Keratinocyte (primary cell): Measurements from ENCODE around the gene OR2C3. TPM values are rescaled to one million over a fixed set of nuclear protein-coding genes. Genes with fewer than 3 reads are reported as not detected.

ENCODE experiments used
- DNase-seq: peaks from one replicate; pipeline ENCODE4 v3.0.0-alpha.2; 2011; ENCODE audit warnings: low read depth, missing footprints, low spot score
- FAIRE-seq: peaks from 2 replicates; lab custom pipeline; 2011; peaks lifted over from hg19 to GRCh38; lab: Jason Lieb, UNC
- H2AFZ ChIP-seq: 2 replicates; pipeline ENCODE4 v1.6.0; 2012; ENCODE audit warnings: low read length, control low read depth, inconsistent platforms; ENCODE audit not compliant: control insufficient read depth
- H3K27ac ChIP-seq: 2 replicates; pipeline ENCODE4 v1.5.1; 2011; ENCODE audit warnings: low read length; ENCODE audit not compliant: control insufficient read depth, insufficient read depth
- H3K27me3 ChIP-seq: 3 replicates; pipeline ENCODE4 v1.6.0; 2011; ENCODE audit warnings: low read length; ENCODE audit not compliant: control insufficient read depth, insufficient read depth; ENCODE audit errors: extremely low read depth
- H3K36me3 ChIP-seq, 2 experiments: 2 replicates in 1 of 2; 3 replicates in 1 of 2; pipeline ENCODE4 v1.5.1; 2011; ENCODE audit warnings: low read length in 2 of 2, mild to moderate bottlenecking in 1 of 2; ENCODE audit not compliant: control insufficient read depth in 2 of 2, insufficient read depth in 2 of 2; ENCODE audit errors: extremely low read depth in 1 of 2
- H3K4me1 ChIP-seq: 3 replicates; pipeline ENCODE4 v1.5.1; 2011; ENCODE audit warnings: low read length; ENCODE audit not compliant: control insufficient read depth, insufficient read depth; ENCODE audit errors: extremely low read depth
- H3K4me2 ChIP-seq: 3 replicates; pipeline ENCODE4 v1.6.0; 2011; ENCODE audit warnings: low read depth, low read length; ENCODE audit not compliant: control insufficient read depth, insufficient read depth; ENCODE audit errors: extremely low read depth
- H3K4me3 ChIP-seq, 3 experiments: fragments of 200-600 bp in 1 of 3; sonication (generic) in 1 of 3; 2 replicates in 2 of 3; 3 replicates in 1 of 3; pipeline ENCODE4 v1.5.1; 2011 to 2016; ENCODE audit warnings: low read length in 3 of 3, mild to moderate bottlenecking in 3 of 3, control low read depth in 2 of 3, inconsistent platforms in 1 of 3, low read depth in 1 of 3, mixed read lengths in 1 of 3, mixed run types in 1 of 3, moderate library complexity in 1 of 3; ENCODE audit not compliant: control insufficient read depth in 2 of 3, insufficient read depth in 2 of 3; ENCODE audit errors: extremely low read depth in 1 of 3
- H3K79me2 ChIP-seq: 2 replicates; pipeline ENCODE4 v1.6.0; 2012; ENCODE audit warnings: low read length; ENCODE audit not compliant: control insufficient read depth, insufficient read depth
- H3K9ac ChIP-seq: 3 replicates; pipeline ENCODE4 v1.6.0; 2011; ENCODE audit warnings: low read length; ENCODE audit not compliant: control insufficient read depth, insufficient read depth; ENCODE audit errors: extremely low read depth
- H3K9me1 ChIP-seq: 3 replicates; pipeline ENCODE4 v1.6.0; 2011; ENCODE audit warnings: low read length; ENCODE audit not compliant: control insufficient read depth, insufficient read depth; ENCODE audit errors: extremely low read depth
- H3K9me3 ChIP-seq: 2 replicates; pipeline ENCODE4 v1.5.1; 2012; ENCODE audit warnings: low read depth, low read length; ENCODE audit not compliant: control insufficient read depth
- H4K20me1 ChIP-seq: 3 replicates; pipeline ENCODE4 v1.6.0; 2011; ENCODE audit warnings: low read length; ENCODE audit not compliant: control insufficient read depth, insufficient read depth; ENCODE audit errors: extremely low read depth
- CTCF ChIP-seq, 3 experiments: IDR thresholded peaks in 1 of 3; conservative IDR thresholded peaks in 1 of 3; optimal IDR thresholded peaks in 1 of 3; 2 replicates in 2 of 3; 3 replicates in 1 of 3; pipeline versions ENCODE3 to v1.5.1; 2011; ENCODE audit warnings: low read length in 3 of 3, mild to moderate bottlenecking in 3 of 3, moderate library complexity in 2 of 3, control low read depth in 1 of 3, inconsistent platforms in 1 of 3; ENCODE audit not compliant: insufficient read depth in 2 of 3; ENCODE audit errors: extremely low read depth in 1 of 3
- EZH2 ChIP-seq: IDR thresholded peaks from one replicate; pipeline ENCODE4 v1.6.1; 2012; ENCODE audit warnings: inconsistent platforms, mild to moderate bottlenecking, low read length, moderate library complexity
- dilution Hi-C: fragments of 300-500 bp; cut with MboI; formaldehyde crosslinking; loops from one replicate; pipeline ENCODE4 v1.7.0; 2020; ENCODE audit warnings: low sequenced_read_pairs; ENCODE audit not compliant: extremely low pct_ligation_motif_present
- polyA plus RNA-seq, 5 experiments: library from polyadenylated mRNA; depleted of rRNA in 3 of 5; stranded (reverse) in 3 of 5; stranded (forward) in 1 of 5; unstranded in 1 of 5; fragments of >200 nt; gene quantifications; 1 replicate in 1 of 5; 2 replicates in 3 of 5; 3 replicates in 1 of 5; pipeline versions ENCODE4 v1.2.1 to v1.2.3, GENCODE V29; 2011 to 2012; ENCODE audit warnings: missing spikeins in 2 of 5, low read depth in 1 of 5, low replicate concordance in 1 of 5

The OR2C3 gene
- polyA plus RNA-seq, 1 donor (not counting 4 experiments of a cell fraction or from before 2014, with no cell fraction given), result not detected

- dilution Hi-C loops, result no loop called here
Measured at GRCh38 chr1:247548769-247549182, 12.5 kb upstream of the OR2C3 start, which contains the start of gene GCSAML. GCSAML (plus strand) TSS chr1:247549134; CDS start chr1:247549192, 58 bp downstream.

GRCh38 chr1:247548092-247548491 lies 11.9 kb upstream of the OR2C3 start:
- no peak for FAIRE-seq
- H3K27me3 ChIP-seq, result no peaks in the 10 kb centered on the region
- no peaks in the 10 kb centered on the region for H3K4me1 ChIP-seq
- no peaks in the 10 kb centered on the region for H3K36me3 ChIP-seq
- no peak overlapping the region for H3K9ac ChIP-seq
- H3K4me2 ChIP-seq, result no peak overlapping the region
- H3K4me3 ChIP-seq, result no peak overlapping the region
- no peak overlapping the region for H3K27ac ChIP-seq
- no peaks in the 10 kb centered on the region for H3K9me1 ChIP-seq
- H3K79me2 ChIP-seq, result no peaks in the 10 kb centered on the region
- no peak for DNase-seq
- H2AFZ ChIP-seq, result no peak overlapping the region
- no peak for TF ChIP-seq EZH2
- no peak for TF ChIP-seq CTCF (optimal IDR thresholded peaks at IDR 0.05 in 1 of 3, IDR thresholded peaks at IDR 0.05 in 1 of 3, conservative IDR thresholded peaks at IDR 0.05 in 1 of 3; ENCODE audit: extremely low read depth in 1 of 3, insufficient read depth in 2 of 3, low read length in 3 of 3)
- H4K20me1 ChIP-seq, result no peaks in the 10 kb centered on the region
- dilution Hi-C loops, result no loop called here
- peaks cover 3% of the 10 kb centered on the region for H3K9me3 ChIP-seq

More at GRCh38 chr1:247548769-247549182, 12.5 kb upstream of the OR2C3 start, which contains the start of gene GCSAML:
- no peak for DNase-seq
- peaks cover 3% of the 10 kb centered on the region for H3K9me3 ChIP-seq
- TF ChIP-seq EZH2 (no peak), CTCF (optimal IDR thresholded peaks at IDR 0.05 in 1 of 3, IDR thresholded peaks at IDR 0.05 in 1 of 3, conservative IDR thresholded peaks at IDR 0.05 in 1 of 3; ENCODE audit: extremely low read depth in 1 of 3, insufficient read depth in 2 of 3, low read length in 3 of 3) (no peak)
- H2AFZ ChIP-seq, result no peak within 1 kb of the TSS
- no peaks in the 10 kb centered on the region for H3K27me3 ChIP-seq
- no peak for FAIRE-seq
- no peaks in the 10 kb centered on the region for H3K4me1 ChIP-seq
- no peak within 1 kb of the TSS for H3K4me2 ChIP-seq
- H3K9me1 ChIP-seq, result no peaks in the 10 kb centered on the region
- H3K9ac ChIP-seq, result no peak within 1 kb of the TSS
- no peak within 1 kb of the TSS for H3K4me3 ChIP-seq
- no peaks in the 10 kb centered on the region for H3K79me2 ChIP-seq
- H3K27ac ChIP-seq, result no peak within 1 kb of the TSS
- H4K20me1 ChIP-seq, result no peaks in the 10 kb centered on the region
- no peaks in the 10 kb centered on the region for H3K36me3 ChIP-seq
